HEK293 (cell line): Measurements from ENCODE around the gene MCU.

Experiments
- GLI2 ChIP-seq: fragments of 450-650 bp; formaldehyde crosslinking; IDR thresholded peaks from 2 replicates; pipeline ENCODE4; 2017; ENCODE audit warnings: missing biosample characterization, missing genetic modification characterization, low read depth, borderline replicate concordance
- GLI4 ChIP-seq: fragments of 450-650 bp; formaldehyde crosslinking; IDR thresholded peaks from 2 replicates; pipeline ENCODE4 v1.5.1; 2016; ENCODE audit warnings: missing biosample characterization, missing genetic modification characterization
- HOXA7 ChIP-seq: sonication (generic); formaldehyde crosslinking; IDR thresholded peaks from 2 replicates; pipeline ENCODE4 v1.8.1; 2022; ENCODE audit warnings: missing genetic modification reagents, borderline replicate concordance
- KLF1 ChIP-seq: fragments of 450-650 bp; formaldehyde crosslinking; IDR thresholded peaks from 2 replicates; pipeline ENCODE4 v1.5.1; 2016; ENCODE audit warnings: missing biosample characterization, missing genetic modification characterization
- TSHZ1 ChIP-seq: fragments of 450-650 bp; formaldehyde crosslinking; IDR thresholded peaks from 2 replicates; pipeline ENCODE4 v1.5.1; 2016; ENCODE audit warnings: missing biosample characterization, missing genetic modification characterization, borderline replicate concordance
- YY2 ChIP-seq: fragments of 450-650 bp; formaldehyde crosslinking; IDR thresholded peaks from 2 replicates; pipeline ENCODE4 v1.5.1; 2016; ENCODE audit warnings: missing biosample characterization, missing genetic modification characterization
- ZBTB17 ChIP-seq: fragments of 450-650 bp; formaldehyde crosslinking; IDR thresholded peaks from 2 replicates; pipeline ENCODE4 v1.5.1; 2016; ENCODE audit warnings: missing biosample characterization, missing genetic modification characterization
- ZBTB8A ChIP-seq: fragments of 450-650 bp; formaldehyde crosslinking; IDR thresholded peaks from 2 replicates; pipeline ENCODE4 v1.5.1; 2016; ENCODE audit warnings: missing biosample characterization, missing genetic modification characterization
- ZNF140 ChIP-seq: fragments of 450-650 bp; formaldehyde crosslinking; IDR thresholded peaks from 2 replicates; pipeline ENCODE4 v1.5.1; 2016; ENCODE audit warnings: missing biosample characterization, missing genetic modification characterization
- ZNF175 ChIP-seq: fragments of 450-650 bp; formaldehyde crosslinking; IDR thresholded peaks from 2 replicates; pipeline ENCODE4 v1.5.1; 2016; ENCODE audit warnings: missing biosample characterization, missing genetic modification characterization
- ZNF18 ChIP-seq: fragments of 450-650 bp; formaldehyde crosslinking; IDR thresholded peaks from 2 replicates; pipeline ENCODE4 v1.5.1; 2016; ENCODE audit warnings: missing biosample characterization, missing genetic modification characterization
- ZNF19 ChIP-seq: fragments of 450-650 bp; formaldehyde crosslinking; IDR thresholded peaks from 2 replicates; pipeline ENCODE4; 2016; ENCODE audit warnings: missing biosample characterization, missing genetic modification characterization, low read depth
- ZNF211 ChIP-seq: fragments of 450-650 bp; formaldehyde crosslinking; IDR thresholded peaks from 2 replicates; pipeline ENCODE4 v1.5.1; 2016; ENCODE audit warnings: low read depth, missing biosample characterization, missing genetic modification characterization
- ZNF239 ChIP-seq: fragments of 450-650 bp; formaldehyde crosslinking; IDR thresholded peaks from 2 replicates; pipeline ENCODE4 v1.5.1; 2016; ENCODE audit warnings: missing biosample characterization, missing genetic modification characterization
- ZNF280D ChIP-seq: fragments of 450-650 bp; formaldehyde crosslinking; IDR thresholded peaks from 2 replicates; pipeline ENCODE4 v1.5.1; 2016; ENCODE audit warnings: missing biosample characterization, missing genetic modification characterization
- ZNF302 ChIP-seq: fragments of 450-650 bp; formaldehyde crosslinking; IDR thresholded peaks from 2 replicates; pipeline ENCODE4 v1.5.1; 2016; ENCODE audit warnings: missing biosample characterization, missing genetic modification characterization, low read depth
- ZNF341 ChIP-seq: fragments of 450-650 bp; formaldehyde crosslinking; IDR thresholded peaks from 2 replicates; pipeline ENCODE4; 2016; ENCODE audit warnings: low read depth, missing biosample characterization, missing genetic modification characterization
- ZNF37A ChIP-seq: fragments of 450-650 bp; IDR thresholded peaks from 2 replicates; pipeline ENCODE4 v1.5.1; 2018; ENCODE audit warnings: missing biosample characterization, missing genetic modification characterization
- ZNF398 ChIP-seq: fragments of 450-650 bp; formaldehyde crosslinking; IDR thresholded peaks from 2 replicates; pipeline ENCODE4 v1.5.1; 2017; ENCODE audit warnings: missing biosample characterization, missing genetic modification characterization
- ZNF416 ChIP-seq: fragments of 450-650 bp; formaldehyde crosslinking; IDR thresholded peaks from 2 replicates; pipeline ENCODE4 v1.5.1; 2016; ENCODE audit warnings: missing biosample characterization, missing genetic modification characterization
- ZNF501 ChIP-seq: fragments of 450-650 bp; formaldehyde crosslinking; IDR thresholded peaks from 2 replicates; pipeline ENCODE4 v1.5.1; 2016; ENCODE audit warnings: missing biosample characterization, missing genetic modification characterization
- ZNF548 ChIP-seq: fragments of 450-650 bp; formaldehyde crosslinking; IDR thresholded peaks from 2 replicates; pipeline ENCODE4 v1.5.1; 2016; ENCODE audit warnings: missing biosample characterization, missing genetic modification characterization
- ZNF561 ChIP-seq: fragments of 450-650 bp; IDR thresholded peaks from 2 replicates; pipeline ENCODE4 v1.5.1; 2018; ENCODE audit warnings: missing biosample characterization, missing genetic modification characterization, borderline replicate concordance
- ZNF629 ChIP-seq: fragments of 450-650 bp; formaldehyde crosslinking; IDR thresholded peaks from 2 replicates; pipeline ENCODE4 v1.5.1; 2017; ENCODE audit warnings: missing biosample characterization, missing genetic modification characterization
- ZNF645 ChIP-seq: fragments of 450-650 bp; formaldehyde crosslinking; IDR thresholded peaks from 2 replicates; pipeline ENCODE4; 2016; ENCODE audit warnings: missing biosample characterization, missing genetic modification characterization
- ZNF777 ChIP-seq: fragments of 450-650 bp; formaldehyde crosslinking; IDR thresholded peaks from 2 replicates; pipeline ENCODE4 v1.5.1; 2017; ENCODE audit warnings: missing biosample characterization, missing genetic modification characterization, borderline replicate concordance
- ZNF785 ChIP-seq: fragments of 450-650 bp; formaldehyde crosslinking; IDR thresholded peaks from 2 replicates; pipeline ENCODE4 v1.5.1; 2016; ENCODE audit warnings: missing biosample characterization, missing genetic modification characterization

MCU gene

GRCh38 chr10:72800000-72800740 is 108.2 kb downstream of the MCU start (continued):
- TF ChIP-seq ZNF341 (tag by site-specific recombination) (peak; percentile 91), ZNF140 (no peak), ZNF501 (tag by site-specific recombination) (peak; percentile 66; the same call in 1 of the 2 replicates), ZNF175 (tag by site-specific recombination) (no peak), KLF1 (tag by site-specific recombination) (peak; percentile 21; the same call in 1 of the 2 replicates), ZNF280D (tag by site-specific recombination) (no peak), ZBTB17 (tag by site-specific recombination) (peak; percentile 82), ZNF19 (tag by site-specific recombination) (no peak), ZNF398 (no peak), ZNF645 (tag by site-specific recombination) (no peak), YY2 (tag by site-specific recombination) (no peak), ZNF416 (tag by site-specific recombination) (no peak), ZNF777 (tag by site-specific recombination) (no peak), ZNF18 (tag by site-specific recombination) (peak; percentile 78), ZNF302 (tag by site-specific recombination) (no peak), ZNF629 (tag by site-specific recombination) (peak; percentile 91), GLI4 (tag by site-specific recombination) (no peak), ZNF239 (tag by site-specific recombination) (no peak), ZNF211 (tag by site-specific recombination) (no peak), GLI2 (tag by site-specific recombination) (peak; percentile 96), ZNF37A (peak; percentile 39; the same call in 1 of the 2 replicates), ZBTB8A (peak; percentile 54), HOXA7 (CRISPR knock-in tag) (no peak), TSHZ1 (tag by site-specific recombination) (peak; percentile 99), ZNF561 (0 out of 2 replicates have a peak, but pooled peaks have one; percentile 73), ZNF785 (tag by site-specific recombination) (no peak), ZNF548 (no peak)
